Heart left ventricle (tissue), 13 donors: ENCODE data around the gene CEP170.

Source experiments
- CTCF ChIP-seq, 12 donors: fragments of 200-600 bp; sonication (generic) in 4 of 12; IDR thresholded peaks; one replicate each; pipeline versions ENCODE4 v1.5.0 to v1.8.0; 2018 to 2022; ENCODE audit warnings: antibody characterized with exemption in 12 of 12, mild to moderate bottlenecking in 5 of 12
- POLR2A ChIP-seq, 2 donors: fragments of 450-650 bp; IDR thresholded peaks; one replicate each; pipeline ENCODE4 v1.6.1; 2017; ENCODE audit warnings: antibody characterized with exemption in 2 of 2, mild to moderate bottlenecking in 2 of 2, moderate library complexity in 2 of 2
- donor health status: ischemic (EF 13 %, LVEDD 7.1; RV severe dilation, severe dysfunction).
- donor health status: DM: no; HTN: yes; CAD: no.
- donor health status: DM: no; HTN: no; CAD: no.
- donor health status: ischemic (EF 25% LVEDD 6.9; RV normal size, moderate dysfunction).
- donor health status: ischemic (EF 25% LVEDD 5.7; RV mildly dilated, moderate dysfunction).
- donor health status: ischemic (EF 35%, LVEDD 5.7; RV mildly dilated, moderate dysfunction).
- donor health status: nonischemic (EF 11% LVEDD 7.7; RV severe dilation, severe dysfunction).
- donor health status: DM: yes; HTN: yes; CAD: no.
- donor health status: PGD.
- donor health status: ischemic (EF 29% LVEDD 5.4; RV normal size, mild dysfunction).
- donor health status: nonischemic (EF 23%, LVEDD 6.1; RV moderate dilation, normal function).

DNA sequence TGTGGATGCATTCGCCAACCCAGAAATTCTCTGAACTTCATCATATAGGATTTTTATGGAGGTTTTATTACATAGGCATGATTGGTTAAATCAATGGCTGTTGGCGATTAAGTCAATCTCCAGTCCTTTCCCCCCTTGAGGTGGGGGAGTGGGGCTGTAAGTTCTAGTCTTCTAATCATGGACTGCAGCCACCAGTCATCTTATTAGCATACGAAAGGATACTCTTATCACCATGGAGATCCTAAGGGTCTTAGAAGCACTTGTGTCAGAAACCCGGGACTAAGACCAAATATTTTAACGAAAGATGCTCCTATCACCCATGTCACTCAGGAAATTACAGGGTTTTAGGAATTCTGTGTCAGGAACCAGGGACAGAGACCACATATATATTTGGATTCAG lies 37.0 kb upstream of the CEP170 start:
- TF ChIP-seq CTCF (IDR thresholded peaks at IDR 0.05) (no peak), POLR2A (IDR thresholded peaks at IDR 0.05) (no peak)
